ENCODE data around the gene HES2.
"Not testable (repeated sequence)": the region's sequence is repeated elsewhere in the genome, so short reads cannot be mapped to it uniquely, and the experiment has no call there.

HES2 gene, protein sequence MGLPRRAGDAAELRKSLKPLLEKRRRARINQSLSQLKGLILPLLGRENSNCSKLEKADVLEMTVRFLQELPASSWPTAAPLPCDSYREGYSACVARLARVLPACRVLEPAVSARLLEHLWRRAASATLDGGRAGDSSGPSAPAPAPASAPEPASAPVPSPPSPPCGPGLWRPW

GRCh38 chr1:6419804-6420453, at the start of gene HES2:
TSS of gene HES2 (minus strand) at chr1:6419919. CDS start at chr1:6419820, 99 bp downstream.
- no peak for DNase-seq

DNA sequence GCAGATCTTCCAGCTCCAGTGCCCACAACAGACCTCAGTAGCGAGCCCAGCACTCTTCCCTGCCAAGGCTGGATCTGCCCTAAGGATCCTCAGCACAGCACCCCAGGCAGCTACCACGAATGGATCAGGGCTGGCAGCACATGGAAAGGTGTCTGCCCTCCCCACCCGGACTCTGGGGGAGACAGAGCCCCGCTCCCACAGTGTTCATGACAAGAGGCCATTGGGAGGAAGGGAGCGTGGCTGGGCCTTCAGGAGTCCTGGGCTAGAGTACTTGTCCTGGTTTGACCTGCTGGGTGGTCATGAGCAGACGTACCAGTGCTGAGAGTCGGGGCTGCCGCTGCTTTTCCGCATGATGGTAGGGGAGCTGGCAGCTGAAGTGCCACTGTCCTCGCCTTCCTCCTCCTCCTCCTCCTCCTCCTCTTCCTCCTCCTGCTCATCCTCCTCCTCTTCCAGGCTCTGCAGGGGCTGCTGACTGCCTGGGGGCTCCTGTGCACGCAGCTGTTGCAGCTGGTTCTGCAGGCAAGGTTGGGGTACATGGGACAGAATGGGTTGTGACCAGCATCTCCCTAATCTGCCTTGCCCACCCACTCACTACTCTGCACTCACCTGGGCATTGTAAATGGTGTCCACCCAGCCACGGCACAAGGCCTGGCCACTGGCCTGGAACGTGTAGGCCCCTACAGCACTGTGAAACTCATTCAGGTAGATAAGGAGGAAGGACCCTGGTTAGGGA, 49.2 kb upstream of the HES2 start:
- no peak for DNase-seq

DNA sequence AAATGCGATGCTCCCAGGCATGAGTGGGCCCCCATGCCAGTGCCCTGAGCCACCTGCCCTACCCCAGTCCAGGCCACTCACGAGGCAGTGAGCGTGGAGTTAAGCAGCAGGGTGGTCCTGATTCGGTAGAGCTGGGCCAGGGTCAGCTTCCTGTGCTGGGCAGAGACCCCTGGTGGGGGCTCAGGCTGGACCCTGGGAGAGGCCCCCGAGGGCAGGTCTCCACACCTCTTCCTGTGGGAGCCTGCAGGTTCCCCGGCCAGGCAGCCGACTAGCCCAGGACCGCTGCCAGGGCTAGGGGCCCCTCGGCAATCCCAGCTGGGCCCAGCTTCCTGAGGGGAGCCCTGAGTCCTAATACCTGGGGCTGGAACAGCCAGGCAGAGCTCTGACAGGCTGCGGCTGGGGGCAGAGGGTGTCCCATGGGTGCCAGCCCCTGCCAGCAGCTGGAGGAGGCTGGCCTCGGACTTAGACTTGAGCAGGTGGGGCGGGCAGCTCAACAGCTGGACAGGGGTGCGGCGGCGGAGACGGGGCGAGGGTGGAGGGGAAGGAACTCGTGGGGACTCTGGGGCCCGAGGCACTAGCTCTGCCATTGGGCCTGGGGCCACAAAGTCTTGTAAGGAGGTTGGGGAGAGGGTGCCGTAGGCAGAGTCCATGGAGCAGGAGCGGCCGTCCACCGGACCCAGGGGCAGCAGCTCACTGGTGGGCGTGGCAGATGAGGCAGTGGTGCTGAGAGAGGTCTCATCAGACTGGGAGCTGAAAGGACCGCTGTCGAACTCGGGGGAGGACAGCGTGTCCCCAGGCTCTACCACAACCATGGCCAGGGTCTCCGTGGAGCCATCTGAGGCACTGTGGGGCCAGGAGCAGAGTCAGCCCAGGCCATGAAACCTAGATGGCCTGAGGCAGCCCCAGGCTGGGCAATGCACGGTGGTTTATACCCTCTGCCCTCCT, 48.3 kb upstream of the HES2 start:
- no peak for DNase-seq

- no peak for DNase-seq
Measured at GRCh38 chr1:6467224-6467623, 47.5 kb upstream of the HES2 start.

DNA sequence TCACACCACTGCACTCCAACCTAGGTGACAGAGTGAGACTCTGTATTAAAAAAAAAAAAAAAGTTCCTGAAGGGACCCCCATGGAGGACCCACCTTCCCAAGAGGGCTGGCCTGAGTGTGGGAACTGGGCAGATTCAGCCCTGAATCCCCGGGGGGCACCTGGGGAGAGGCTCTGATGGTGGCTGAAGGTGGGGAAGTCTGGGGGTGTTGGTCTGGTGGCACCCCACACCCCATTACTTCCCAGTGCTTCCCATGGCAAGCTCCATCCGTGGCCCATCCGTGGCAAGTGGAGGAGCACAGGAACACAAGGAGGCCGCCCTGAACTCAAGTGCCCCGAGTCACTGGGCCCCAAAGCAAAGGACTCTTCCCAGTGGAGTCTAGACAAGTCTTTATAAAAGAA, 47.0 kb upstream of the HES2 start:
- no peak for DNase-seq

GRCh38 chr1:6466023-6466422, 46.3 kb upstream of the HES2 start, which contains the start of gene TNFRSF25:
TSS of gene TNFRSF25 (minus strand) at chr1:6466173. CDS start at chr1:6466107, 66 bp downstream.
- DNase-seq = peak; percentile 77

DNA sequence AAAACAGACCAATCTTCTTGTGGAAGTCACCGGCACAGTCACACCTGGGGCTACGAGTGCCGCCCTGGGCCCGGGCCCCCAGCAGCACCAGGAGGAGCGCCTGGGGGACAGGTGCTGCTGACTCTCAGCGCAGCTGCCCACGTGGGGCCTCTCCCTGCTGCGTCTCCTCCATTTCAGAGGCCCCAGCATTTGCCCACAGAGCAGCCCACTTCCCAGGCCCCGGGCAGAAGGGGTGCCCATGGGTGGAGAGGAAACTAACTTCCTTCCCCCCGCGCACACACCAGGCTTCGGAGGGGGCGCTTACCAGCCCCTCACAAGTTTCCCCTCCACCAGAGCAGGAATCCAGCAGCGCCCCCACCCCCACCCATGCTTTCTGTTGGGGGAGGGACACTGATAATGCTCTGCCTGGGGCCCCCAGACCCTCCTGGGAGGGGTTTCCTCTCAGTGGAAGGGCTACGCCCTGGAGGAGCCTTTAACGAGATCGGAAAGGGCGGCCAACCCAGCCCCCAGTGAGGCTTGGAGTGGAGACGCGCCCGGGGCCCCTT, 45.8 kb upstream of the HES2 start:
- DNase-seq = peak; percentile 74

DNA sequence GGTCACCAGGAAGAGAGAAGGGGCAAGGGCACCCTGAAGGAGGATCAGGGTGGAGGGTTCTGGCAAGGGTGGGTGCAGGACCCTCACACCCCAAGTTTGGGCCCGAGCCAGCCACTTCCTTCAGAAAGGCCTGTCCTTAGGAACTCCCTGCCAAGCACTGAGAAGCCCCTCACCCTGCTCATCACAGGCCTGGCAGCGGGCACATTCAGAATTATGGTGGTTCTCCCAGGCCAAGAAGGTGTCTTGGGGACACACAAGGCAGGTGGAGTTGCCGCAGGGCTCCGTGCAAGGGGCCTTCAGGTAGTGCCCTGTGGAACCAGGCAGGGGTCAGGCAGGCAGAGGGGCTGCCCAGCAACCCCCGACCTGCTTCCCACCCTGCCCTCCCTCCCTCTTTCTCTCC, 45.2 kb upstream of the HES2 start:
- DNase-seq = no peak

DNA sequence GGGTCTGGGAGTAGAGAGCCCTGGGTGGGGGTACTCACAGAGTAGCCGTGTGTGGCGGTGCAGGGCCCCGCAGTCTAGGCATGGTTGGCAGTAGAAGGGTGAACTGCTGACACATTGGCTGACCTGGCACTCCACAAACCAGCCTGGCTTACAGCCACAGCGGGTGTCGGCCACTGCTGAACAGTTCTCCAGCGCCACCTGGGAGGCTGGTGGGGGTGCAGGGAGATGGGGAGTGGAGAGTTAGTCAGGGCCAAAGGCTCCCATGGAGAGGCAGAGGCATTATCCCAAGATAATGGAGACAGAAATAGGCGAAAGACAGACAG, 44.8 kb upstream of the HES2 start:
- DNase-seq = peak; percentile 90

- no peak for DNase-seq
Measured at GRCh38 chr1:6463120-6463412, 43.3 kb upstream of the HES2 start.

DNA sequence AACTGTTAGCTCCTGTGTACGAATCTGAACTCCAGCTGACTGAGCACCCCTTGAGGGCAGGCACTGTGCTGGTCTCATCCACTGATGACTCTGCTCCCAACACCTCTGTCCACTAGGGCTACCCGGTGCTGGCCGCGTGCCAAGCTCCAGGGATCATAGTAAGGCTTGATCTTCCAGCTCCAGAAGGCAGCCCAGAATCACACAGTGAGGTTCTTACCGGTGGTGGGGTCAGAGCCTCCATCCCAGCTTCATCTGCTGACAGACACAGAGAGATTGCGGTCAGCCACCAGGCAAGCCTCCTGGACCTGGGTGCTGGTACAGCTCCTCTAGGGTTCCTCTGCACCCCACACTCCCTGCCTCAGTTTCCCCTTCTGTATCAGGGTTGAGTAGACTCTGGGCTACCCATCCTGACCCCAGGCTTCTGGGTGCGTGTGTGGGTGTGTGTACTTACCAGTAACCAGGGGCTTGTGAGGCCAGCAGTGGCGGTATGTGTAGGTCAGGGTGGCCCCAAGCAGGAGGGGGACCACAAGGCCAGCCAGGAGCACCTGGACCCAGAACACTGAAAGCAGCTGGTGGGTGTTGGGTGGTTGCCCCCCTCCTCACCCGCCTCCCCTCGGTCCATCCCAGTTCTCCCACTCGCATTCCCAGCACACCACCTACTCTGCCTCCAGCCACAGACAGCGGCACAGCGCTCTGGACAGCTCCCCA, 42.8 kb upstream of the HES2 start:
- no peak for DNase-seq

DNA sequence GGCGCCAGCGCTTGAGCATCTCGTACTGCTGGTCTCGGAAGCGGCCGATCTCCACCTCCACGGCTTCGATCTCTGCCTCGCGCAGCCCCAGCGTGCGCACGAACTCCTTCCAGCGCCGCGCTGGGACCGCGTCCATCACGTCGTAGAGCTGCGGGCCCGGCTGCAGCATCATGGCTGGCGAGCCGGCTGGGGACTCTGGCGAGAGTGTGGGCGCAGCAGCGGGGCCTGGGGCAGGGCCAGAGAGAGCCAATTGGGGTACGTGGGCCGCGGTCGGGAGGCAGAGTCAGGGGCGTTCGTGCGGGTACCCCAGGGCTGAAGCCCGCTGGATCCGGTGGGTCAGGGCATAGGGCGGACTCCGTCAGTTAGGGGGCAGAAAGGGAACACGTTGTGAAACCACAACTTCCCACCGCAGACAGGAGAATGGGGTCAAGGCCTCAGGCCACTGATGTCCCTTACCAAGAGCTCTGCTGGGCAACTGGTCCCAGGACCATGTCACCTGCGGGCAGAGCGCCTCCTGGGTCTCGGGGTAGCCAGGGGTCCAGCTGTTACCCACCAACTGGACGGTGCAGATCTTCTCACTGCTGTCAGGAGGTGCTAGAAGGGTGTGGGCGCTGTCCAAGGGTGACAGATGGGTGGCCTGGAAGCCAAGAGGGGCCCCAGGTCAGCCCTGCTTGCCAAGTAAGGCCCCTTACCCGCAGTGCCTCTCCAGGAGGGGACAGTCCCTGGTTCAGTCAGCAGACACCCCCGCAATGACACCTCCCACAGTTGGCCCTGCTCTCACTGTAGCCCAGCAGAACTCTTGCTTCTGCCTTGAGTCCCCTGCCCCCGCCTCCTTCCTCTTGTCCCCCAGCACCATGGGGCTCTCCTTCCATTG, 42.1 kb upstream of the HES2 start:
- DNase-seq = no peak

DNA sequence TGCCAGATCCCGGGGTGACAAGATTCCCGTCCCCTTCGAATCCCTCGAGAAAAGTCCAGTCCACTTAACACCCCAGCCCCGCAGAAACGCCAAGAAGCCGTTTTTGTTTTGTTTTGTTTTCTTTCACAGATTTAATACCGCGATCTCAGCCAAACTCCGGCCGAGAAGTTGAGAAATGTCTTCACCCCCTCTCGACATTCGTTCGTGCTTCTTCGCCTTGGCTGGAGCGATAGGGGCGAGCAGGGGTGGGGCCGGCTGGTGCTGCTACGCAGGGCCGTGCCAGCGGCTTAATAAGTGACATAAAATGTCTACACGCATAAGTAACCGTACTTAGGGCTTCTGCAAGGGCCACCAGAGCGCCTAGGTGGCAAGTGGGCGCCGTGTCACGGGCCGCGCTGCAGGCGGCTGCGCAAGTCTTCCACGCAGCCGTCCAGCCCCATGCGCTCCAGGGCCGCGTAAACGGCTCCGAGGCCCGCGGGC, 41.4 kb upstream of the HES2 start:
- no peak for DNase-seq

DNA sequence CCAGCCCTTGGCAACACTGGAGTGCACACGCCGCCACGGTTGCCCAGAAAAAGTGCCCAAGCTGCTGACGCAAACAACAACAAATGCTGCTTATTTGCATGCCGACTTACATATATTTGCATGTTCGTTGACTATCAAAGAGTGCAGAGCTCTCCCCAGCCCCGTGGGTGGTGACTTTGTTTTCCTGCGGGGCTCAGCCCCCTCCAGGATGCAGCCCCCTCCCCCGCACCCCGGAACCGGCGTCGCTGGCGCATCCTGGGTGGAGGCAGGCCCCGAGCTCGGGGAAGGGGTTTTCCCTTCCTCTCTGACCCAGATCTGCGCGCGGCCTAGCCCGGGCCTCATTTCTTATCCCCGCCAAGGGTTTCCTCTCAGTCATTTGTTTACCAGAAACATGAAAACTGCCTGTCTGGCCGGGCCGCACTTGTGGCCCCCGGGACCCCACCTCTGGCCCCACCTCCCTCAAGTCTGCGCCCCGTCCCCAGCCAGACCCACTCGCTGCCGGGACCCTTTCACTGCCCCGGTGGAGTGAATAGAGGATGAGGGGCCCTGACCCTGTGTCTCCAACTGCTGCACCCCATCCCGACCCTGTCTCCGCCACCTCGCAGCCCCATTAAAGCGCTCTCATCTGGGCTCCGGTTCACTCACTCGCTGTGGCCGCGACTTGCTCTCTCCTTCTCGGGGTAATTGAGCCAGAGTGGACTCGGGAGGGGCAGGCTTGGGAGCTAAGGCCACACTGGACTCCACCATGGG, 40.8 kb upstream of the HES2 start:
- no peak for DNase-seq

DNA sequence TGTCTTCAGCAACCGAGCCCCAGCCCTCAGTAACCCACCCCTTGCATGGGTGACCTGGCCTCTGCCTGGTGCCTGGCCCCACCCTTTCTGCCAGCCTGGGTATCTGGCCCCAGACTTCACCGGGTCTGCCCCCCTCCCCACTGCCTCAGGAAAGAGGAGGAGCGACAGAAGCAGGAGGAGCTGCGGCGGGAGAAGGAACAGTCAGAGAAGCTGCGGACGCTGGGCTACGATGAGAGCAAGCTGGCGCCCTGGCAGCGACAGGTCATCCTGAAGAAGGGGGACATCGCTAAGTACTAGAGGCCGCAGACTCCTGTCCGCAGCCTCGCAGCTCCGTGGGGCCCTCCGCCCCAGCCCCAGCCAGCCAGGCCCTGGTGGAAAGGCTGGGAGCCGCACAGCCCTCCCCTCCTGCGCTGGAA, 40.1 kb upstream of the HES2 start:
- DNase-seq = peak; percentile 25

- DNase-seq = no peak
Measured at GRCh38 chr1:6456800-6457466, 37.2 kb upstream of the HES2 start.

- DNase-seq = not testable (repeated sequence)
Measured at GRCh38 chr1:6455752-6456520, 36.2 kb upstream of the HES2 start.

GRCh38 chr1:6454856-6455751, 35.4 kb upstream of the HES2 start:
- DNase-seq = no peak

All from NCI-H510A treated with DMSO at 0.1 percent for 48 hours (cell line).